Lung microvascular endothelial cell (primary cell): Measurements from ENCODE around the gene TAOK3. TPM values are rescaled to one million over a fixed set of nuclear protein-coding genes. Genes with fewer than 3 reads are reported as not detected.

Experiments
- total RNA-seq: library from RNA; depleted of rRNA; stranded (reverse); fragments of >200 nt; gene quantifications from 2 replicates; pipeline ENCODE4 v1.2.1, GENCODE V29; 2014

Gene TAOK3
- total RNA-seq, 1 donor from 2014 or later, result 13.5 TPM

Other genes with a start within 250 kb of the TAOK3 start
- 146 and 161 TPM in 2 replicates for gene PEBP1, start 236.8 kb downstream of the TAOK3 start, total RNA-seq
- 18.3 and 26.2 TPM in 2 replicates for gene SUDS3, start 3.6 kb upstream of the TAOK3 start, total RNA-seq